NCI-H146 treated with DMSO at 0.1 percent for 48 hours (cell line): Measurements from ENCODE around the gene RBP3.

Experiments used
- DNase-seq: peaks from one replicate; lab custom pipeline; 2025; ENCODE audit not compliant: unreplicated experiment; lab: John Stamatoyannopoulos, UW

The RBP3 gene

DNA sequence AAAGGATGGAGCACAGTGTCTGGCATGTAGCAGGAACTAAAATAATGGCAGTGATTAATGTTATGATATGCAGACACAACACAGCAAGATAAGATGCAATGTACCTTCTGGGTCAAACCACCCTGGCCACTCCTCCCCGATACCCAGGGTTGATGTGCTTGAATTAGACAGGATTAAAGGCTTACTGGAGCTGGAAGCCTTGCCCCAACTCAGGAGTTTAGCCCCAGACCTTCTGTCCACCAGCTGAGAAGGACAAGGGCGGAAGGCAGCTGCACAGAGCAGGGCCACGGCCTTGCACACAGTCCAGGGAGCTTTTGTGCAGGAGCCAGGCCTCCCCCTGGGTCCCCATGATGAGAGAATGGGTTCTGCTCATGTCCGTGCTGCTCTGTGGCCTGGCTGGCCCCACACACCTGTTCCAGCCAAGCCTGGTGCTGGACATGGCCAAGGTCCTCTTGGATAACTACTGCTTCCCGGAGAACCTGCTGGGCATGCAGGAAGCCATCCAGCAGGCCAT lies at the start of gene RBP3:
RBP3 (plus strand) TSS at position 226 of the 514 bp plus-strand sequence; CDS start at position 348, 122 bp downstream.
- DNase-seq = no peak

DNA sequence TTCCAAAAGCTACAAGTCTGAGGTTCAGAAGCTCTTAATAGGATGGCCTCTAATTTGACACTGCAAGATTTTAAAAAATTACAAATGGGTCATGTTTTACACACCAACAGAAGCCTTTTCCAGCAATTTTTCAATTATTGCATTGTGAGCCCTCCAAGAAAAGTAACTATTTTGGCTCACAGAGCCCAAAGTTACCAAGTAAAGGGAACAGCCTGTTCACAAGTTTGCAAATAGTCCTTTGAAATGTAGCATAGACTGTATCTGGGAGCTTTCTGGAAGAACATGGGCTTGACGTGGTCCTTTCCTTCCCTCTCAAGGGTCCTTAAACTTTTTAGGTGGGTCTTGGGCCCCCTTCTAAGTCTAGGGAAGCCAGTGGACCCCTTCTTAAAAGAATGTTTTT lies 49.4 kb upstream of the RBP3 start:
- no peak for DNase-seq

DNA sequence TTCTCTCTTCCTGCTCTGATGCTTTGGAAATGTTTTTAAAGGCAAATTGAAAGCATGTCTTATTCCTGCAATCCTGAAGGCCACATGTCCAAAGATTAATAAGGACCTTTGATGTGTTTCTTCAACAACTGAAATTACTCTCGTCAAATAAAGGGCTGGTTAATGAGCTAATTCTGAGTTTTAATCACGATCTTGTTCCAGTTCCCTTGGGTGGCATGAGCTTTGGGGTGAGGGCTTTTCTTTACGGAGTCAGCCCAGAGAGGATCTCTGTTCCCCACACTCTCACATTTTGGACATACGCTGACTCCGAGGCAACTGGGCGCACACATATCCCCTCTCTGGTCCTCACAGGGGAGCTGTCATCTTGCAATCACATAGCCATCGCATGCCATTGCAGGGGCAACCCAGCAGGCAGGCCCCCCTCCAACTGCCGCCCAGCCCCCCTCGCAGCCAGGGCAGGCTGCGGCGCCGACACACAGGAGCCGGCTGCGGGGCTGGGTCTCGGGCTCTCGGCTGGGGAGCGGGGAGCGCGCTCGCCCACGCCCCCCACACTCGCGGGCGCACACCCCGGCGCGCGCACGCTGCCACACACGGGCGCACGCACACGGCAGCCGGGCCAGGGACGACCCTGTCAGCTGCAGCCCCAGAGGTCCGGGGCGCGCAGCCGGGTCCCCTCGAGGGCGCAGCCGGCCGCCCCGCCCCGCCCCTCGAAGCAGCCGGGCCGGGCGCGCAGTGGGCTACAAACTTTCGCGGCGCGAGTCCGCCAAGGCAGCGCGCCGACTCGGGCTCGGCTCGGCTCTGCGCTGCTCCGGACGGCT lies 48.3 kb upstream of the RBP3 start, which contains the start of gene GDF10:
GDF10 (plus strand) TSS at position 587 of the 818 bp plus-strand sequence. CDS start 455 bp downstream, outside the sequence.
- no peak for DNase-seq

DNA sequence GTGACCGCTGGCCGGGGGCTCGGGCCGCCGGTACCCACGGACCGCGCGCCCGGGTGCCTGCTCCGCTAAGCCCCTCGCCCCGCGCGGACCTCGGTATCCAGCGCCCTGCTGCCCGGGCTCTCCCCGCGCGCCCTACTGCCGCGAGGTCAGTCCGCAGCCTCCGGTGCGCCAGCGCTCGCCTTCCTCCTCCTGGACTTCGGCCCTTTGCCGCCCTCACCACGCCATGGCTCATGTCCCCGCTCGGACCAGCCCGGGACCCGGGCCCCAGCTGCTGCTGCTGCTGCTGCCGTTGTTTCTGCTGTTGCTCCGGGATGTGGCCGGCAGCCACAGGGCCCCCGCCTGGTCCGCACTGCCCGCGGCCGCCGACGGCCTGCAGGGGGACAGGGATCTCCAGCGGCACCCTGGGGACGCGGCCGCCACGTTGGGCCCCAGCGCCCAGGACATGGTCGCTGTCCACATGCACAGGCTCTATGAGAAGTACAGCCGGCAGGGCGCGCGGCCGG lies 47.7 kb upstream of the RBP3 start:
- DNase-seq = no peak

DNA sequence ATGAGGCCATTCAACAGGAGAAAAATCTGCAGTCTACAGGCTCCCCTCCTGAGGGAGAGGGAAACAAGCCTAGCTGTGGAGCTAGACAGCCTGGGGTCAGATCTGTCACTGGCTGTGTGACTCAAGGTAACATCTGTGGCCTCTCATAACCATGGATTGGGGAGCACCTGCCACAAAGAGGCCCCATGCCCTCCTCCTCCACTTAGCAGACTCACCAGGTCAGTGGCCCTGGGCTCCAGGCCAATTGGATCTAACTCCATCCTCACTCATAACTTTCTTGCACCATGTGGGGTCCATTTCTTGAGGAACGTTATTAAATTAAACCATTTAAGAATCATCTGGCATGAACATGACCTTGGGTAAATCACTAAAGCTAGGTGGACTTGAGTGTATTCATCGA lies 46.3 kb upstream of the RBP3 start:
- DNase-seq = no peak

DNA sequence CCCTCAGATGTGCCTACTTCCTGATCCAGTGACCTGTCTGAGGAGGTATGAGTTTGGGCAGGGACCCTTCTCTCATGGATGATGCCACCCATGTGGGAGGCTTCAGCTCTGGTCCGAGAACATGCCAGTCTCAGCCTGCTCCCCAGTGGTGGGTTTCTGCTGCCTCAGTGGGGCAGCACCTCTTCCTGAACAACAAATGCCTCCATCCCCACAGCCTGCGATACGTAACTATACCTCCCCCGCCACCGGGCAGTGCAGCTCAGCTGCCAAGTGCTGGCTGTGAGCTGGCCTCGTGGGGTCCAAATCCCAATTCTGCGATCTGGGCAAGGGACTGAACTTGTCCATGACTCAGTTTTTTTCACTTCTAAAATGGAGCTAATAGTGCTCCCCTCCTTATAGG lies 45.1 kb upstream of the RBP3 start:
- no peak for DNase-seq

DNA sequence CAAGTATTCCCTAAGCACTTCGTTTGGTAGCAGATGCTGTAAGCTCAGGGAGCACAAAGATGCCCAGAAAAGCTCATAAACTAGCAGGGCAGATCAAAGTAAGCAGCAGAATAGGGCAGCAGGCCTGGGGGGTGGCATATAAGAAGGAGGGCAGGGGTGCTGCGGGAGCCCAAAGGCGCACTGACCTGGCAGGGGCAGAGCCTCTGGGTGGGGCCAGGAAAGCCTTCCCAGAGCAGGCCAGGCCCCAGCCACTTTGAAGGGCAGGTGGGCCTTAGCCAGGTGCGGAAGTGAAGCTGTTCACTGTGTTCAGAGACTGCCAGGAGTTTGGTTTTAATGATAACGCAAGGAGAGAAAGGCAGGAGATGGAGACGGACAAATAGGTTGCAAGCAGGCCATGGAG lies 44.3 kb upstream of the RBP3 start:
- no peak for DNase-seq

DNA sequence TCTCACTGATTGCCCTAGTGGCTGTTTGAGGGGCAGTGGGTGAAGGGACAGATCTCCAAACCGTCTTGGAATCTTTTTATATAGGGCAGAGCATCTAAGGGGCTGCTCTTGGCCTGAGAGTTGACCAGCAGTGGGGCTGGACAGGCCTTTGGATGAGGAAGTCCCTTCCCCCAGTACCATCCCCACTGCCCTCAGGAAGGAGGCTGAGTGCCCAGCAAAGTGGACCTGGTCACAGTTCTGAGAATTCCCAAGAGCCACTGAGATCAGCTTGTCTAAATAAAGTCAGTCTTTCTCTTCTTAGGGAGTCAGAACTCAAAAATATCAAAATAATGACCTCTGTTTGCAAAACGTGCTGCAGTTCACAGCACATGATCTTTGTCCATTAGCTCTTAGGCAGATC lies 42.6 kb upstream of the RBP3 start:
- DNase-seq = no peak

DNA sequence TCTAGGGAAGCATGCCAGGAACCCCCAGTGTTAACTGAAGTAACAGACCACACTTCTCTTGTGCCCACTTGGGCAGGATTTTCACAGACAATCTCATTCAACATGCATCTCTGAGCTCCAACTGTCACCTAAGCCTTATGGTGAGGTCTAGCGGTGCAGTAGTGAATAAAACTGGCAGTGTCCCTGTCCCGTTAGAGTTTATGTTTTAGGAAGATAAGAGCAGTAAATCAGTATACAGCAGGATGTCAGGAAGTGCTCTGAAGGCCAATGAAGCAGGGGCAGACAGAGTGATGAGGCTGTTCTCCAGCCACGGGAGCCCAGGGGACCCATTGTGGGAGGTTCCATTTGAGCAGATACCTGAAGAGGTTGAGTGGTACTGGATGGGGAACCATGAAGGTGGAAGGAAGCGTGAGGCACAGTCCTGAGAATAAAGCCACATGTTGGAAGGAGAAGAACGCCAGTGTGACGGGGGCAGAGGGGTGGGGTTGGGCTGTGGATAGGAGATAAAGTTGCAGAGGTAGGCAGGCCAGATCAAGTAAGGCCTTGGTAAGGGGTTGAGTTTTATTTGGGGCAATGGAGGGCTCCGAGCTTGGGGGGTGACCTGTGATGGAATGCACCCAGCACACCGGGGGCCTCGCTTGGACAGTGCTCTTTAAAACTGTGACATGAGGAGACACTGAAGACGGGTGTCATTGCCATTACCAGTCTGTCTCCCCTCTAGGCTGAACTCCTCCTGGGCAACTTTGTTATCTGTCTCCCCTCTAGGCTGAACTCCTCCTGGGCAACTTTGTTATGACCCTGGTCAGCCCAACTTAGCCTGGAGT lies 41.6 kb upstream of the RBP3 start:
- no peak for DNase-seq

DNA sequence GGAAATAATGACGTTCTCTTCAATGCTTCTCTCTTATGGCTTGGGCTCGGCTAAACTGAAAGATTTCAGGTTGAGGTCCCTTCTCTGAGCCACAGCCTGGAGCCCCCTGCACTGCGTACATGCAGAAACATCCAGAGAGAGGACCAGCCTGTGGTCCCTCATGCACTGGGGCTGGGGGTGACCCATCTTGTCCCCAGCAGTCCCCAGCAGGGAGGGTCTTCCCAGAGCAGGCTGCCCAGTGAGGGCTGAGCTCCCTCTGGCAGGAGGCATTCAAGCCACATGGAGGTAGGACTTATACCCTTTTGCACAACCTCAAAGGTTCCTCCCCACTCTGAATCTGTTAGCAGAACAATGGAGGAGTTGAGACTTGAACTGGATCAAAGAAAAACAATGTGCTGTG lies 40.8 kb upstream of the RBP3 start:
- DNase-seq = no peak

DNA sequence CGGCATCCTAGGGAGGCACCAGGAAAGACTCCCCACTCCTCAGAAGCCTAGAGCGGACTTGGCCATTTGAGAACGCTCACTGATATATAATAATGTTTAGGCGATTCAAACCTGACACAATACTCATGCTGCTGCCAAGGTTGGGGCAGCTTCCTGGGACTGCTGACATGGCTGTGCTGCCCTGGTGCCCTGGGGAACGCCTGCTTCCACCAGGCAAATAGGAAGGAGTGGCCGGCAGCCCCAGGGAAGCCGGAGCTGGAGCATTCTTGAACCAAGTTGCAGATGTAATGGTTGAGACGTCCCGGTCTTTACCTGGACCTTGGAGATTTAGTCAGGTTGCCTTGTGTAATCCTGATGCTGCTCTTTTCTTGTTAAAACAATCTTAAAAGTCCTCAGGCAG lies 39.4 kb upstream of the RBP3 start:
- DNase-seq = no peak

DNA sequence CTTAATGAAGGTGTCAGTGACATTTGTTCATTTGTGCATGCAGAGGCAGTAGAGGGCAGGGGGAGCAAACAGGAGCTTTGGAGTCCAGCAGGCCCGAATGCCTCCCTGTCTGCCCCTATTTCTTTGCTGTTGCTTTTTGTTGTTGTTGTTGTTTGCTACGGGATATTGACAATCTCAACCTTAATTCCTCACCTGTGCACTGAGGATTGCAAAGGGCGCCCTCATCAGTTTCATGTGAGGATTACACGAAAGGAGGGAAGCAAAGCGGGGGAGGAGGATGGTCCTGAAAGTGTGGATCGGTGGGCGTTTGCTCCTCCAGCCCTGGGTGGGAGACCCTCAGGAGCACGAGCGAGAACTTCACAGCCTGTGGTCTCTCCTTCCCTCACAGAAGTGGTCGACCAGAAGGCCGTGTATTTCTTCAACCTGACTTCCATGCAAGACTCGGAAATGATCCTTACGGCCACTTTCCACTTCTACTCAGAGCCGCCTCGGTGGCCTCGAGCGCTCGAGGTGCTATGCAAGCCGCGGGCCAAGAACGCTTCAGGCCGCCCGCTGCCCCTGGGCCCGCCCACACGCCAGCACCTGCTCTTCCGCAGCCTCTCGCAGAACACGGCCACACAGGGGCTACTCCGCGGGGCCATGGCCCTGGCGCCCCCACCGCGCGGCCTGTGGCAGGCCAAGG lies 38.6 kb upstream of the RBP3 start:
- DNase-seq = no peak

DNA sequence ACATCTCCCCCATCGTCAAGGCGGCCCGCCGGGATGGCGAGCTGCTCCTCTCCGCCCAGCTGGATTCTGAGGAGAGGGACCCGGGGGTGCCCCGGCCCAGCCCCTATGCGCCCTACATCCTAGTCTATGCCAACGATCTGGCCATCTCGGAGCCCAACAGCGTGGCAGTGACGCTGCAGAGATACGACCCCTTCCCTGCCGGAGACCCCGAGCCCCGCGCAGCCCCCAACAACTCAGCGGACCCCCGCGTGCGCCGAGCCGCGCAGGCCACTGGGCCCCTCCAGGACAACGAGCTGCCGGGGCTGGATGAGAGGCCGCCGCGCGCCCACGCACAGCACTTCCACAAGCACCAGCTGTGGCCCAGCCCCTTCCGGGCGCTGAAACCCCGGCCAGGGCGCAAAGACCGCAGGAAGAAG lies 38.1 kb upstream of the RBP3 start:
- DNase-seq = no peak

DNA sequence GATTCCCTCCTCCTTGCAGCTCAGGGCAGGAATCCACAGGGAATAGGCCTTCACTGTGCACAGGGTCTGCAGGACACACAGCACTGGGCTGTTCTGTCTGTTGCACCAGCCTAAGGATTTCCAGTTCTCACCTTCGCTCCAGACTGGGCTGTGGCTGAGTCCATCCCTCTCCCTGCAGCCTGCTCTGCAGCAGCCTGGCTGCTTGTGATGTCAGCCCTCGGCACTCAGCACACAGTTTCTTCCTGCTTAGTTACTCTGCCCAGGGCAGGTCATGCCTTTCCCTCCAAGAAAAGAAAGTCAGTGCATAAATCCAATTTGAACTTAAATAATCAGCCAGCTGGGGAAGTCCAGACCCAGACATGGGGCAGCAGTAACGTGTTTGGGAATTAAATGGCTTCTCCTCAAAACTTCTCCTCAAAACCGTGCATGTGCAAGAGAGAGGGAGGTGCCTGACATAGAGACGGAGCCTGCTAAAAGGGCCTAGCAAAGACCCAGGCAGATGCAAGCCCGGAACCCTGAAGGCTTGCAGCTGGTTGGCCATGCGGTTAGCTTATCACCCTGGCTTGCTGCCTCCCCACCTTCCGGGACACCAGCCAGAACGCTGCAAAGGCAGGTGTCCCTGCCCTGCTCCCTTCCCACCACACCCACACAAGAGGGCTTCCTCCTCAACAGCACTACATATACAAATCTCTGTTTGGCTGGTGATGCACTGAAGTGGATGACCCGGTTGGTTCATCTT lies 36.8 kb upstream of the RBP3 start:
- DNase-seq = no peak

DNA sequence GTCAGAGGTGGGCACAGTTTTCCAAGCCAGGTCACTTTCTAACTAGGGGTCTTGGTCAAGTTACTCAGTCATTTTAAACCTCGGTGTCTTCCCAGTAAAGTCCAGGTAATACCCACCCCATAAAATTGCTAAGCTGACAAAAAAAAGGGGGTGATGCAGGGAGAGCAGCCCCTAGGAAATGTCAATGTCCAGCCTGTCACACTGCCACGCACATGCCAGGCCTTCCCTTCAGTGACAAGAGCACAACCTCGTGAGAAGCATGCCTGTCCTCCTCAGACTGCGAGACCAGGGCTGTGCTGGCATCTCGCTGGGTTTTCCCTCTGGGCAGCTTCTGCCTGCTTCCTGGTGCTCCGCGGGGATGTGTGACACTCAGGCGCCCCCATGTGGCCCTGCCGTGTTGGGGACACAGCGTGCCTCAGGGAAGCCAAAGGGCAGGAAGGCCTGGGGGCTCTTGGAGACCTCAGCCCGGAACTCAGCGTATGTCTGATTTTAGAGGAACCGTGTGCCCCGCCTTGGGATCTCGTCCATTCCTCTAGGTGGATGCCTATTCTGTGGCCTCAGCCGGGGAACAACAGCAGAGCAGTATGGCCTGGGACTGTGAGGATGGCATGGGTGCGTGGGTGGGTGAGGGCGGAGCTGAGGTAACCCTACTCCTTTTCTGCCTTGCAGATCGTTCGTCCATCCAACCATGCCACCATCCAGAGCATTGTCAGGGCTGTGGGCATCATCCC lies 36.1 kb upstream of the RBP3 start:
- peak; percentile 14 for DNase-seq

DNA sequence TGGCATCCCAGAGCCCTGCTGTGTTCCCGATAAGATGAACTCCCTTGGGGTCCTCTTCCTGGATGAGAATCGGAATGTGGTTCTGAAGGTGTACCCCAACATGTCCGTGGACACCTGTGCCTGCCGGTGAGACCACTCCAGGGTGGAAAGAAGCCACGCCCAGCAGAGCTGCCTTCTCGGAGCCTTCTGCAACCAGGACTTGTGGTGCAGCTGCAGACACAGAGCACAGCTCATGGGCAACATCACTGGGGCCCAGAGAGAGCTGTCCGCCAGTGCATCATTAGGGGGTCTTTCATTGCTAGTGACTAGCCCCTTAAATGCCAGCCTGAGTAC lies 35.5 kb upstream of the RBP3 start:
- DNase-seq = no peak

DNA sequence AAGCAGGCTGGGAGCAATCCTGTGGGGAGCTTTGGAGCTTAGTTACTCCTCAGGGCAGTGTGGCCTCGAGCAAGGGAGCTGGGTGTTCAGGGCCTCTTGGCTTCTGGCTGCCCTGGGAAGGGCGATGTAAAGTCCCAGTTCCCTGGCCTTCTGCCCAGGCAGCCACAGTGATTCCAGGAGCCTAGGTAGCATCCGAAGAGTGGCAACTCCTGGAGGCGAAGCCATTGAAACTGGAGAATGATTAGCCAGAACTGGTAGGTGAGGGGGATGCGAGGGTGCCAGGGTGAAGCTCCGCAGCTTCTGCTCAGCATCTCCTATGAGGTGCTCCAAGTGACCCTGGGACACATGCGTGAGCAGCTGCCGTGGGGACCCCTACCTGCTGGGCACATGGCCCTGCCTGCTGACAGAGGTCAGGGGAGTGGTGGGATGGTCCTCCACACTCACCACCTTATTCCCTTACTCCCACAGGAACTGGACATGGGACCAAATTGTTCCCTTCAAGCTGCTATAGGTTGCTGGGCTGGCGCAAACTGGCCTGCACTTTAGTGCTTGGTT lies 33.7 kb upstream of the RBP3 start:
- no peak for DNase-seq

DNA sequence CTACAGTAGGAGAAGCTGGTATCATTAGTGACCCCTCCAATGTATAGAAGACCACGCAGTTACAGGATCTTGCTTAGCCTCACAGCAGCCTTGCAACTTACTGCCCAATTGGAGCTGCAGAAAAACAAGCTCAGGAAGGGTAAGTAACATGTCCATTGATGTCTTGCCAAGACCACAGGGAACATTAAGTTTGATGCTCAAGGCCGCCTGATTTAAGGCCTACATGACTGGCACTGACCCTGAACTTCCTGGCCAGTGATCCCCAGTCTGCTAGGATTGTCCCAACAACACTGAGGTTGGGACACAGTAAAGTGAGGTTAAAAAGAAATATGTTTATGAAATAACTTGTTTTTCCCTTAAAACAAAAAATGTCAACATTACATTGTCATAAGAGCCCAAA lies 32.7 kb upstream of the RBP3 start:
- no peak for DNase-seq

DNA sequence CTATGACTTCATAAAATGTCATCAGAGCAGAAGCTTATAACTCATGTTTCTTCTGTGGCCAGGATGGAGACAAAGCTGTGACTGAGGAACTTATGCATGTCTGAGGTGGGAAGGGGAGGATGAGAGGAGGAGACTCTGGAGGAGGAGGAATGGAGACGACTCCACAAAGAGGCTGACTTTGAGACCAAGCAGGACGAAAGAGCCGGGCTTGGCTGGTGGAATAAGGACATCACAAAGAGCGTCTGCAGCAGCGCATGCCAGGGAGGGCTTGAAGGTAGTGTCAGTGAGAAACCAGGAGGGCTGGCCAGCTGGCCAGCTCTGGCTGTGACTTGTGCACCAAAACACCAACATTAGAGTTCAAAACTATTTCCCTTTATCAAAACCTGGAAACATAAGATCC lies 32.0 kb upstream of the RBP3 start:
- no peak for DNase-seq

DNA sequence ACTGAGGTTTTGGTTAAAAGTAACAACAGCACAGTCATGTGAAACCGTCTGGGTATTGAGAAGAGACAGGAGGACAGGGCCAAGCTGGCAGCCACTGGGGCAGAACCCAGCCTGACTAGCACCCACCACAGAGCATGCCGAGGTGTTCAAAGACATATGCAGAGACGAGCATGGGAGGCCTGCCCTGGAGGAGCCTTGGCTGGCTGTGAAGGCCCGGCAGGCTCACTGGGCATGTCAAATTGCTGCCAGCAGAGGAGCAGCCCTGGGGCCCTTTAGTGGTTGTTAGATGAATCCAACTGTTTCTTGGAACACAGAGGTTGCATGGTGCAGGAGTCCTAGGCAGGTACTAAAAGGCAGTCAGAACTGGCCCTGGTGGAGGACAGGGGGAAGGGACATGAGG lies 30.9 kb upstream of the RBP3 start:
- DNase-seq = no peak
